ENCODE measurements around the gene CCDC187. TPM values are rescaled to one million over a fixed set of nuclear protein-coding genes. Genes with fewer than 3 reads are reported as not detected.

The CCDC187 gene
- total and polyA plus RNA-seq, 2 of the 8 experiments (the other 6 are each of a cell fraction or from before 2014, with no cell fraction given), result 0.02 TPM; not detected in 1

DNA sequence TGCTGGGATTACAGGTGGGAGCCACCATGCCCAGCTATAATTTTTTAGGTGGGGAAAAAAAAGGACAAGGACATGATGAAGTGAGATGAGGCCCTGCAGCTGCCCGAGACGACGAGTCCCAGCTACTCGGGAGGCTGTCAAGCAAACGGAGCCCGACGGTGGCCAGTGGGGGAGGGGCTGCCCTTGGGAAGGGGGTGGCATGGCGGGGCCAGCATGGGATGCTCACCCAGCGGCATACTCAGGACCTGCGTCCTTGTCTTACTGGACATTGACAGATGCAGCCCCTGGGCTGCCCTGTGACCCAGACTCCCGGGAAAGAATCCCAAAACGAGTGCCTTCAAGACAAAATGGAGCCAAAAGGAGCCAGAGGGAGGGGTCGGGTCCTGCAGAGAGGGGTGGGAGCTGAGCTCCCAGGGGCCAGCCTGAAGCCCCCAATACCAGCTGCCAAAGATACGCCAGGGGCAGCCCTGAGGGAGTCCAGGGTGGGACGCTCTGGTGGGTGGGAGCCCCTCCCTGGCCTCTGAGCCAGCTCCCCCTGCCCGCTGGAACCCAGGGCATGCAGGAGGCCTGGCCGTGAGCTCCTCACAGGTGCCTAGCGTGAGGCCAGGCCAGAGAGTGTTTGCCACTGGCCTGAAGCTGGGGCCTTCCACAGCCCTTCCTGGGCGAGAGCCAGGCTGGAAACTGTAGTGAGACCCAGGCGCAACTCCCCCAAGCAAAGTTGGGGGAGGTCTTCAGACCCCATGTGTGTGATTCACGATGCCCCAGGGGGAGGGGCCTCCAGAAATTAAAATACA, 15.7 kb downstream of the CCDC187 start (continued):
- TF ChIP-seq MAFK (IDR thresholded peaks at IDR 0.05; ENCODE audit: low read depth, low read length), result no peak
- no peak for TF ChIP-seq TBP (IDR thresholded peaks at IDR 0.05; ENCODE audit: low read depth, low read length)
- TF ChIP-seq SIX5 (IDR thresholded peaks at IDR 0.05; ENCODE audit: low read depth, low read length), result no peak
- TF ChIP-seq TEAD4 (IDR thresholded peaks at IDR 0.05; ENCODE audit: low read depth, low read length), result no peak
